MCF 10A (cell line): ENCODE measurements around the gene CTU2. TPM values are rescaled to one million over a fixed set of nuclear protein-coding genes. Genes with fewer than 3 reads are reported as not detected.

Experiments
- BruUV-seq: library from RNA; stranded (reverse); fragments of 400-500 nt; replicated peaks from 2 replicates; lab custom pipeline; 2021; lab: Mats Ljungman, UMichigan
- CTCF ChIA-PET: fragments of 300-600 bp; sonication (Branson Sonifier 250); formaldehyde crosslinking; extraction: SDS; loops from one replicate; lab custom pipeline; 2021; ENCODE audit warnings: antibody characterized with exemption, inconsistent platforms; lab: Yijun Ruan, JAX
- POLR2A ChIA-PET: fragments of 300-600, 350-650 bp; sonication (Branson Sonifier 250); formaldehyde crosslinking; extraction: SDS; loops from one replicate; lab custom pipeline; 2020; ENCODE audit warnings: antibody characterized with exemption, inconsistent platforms; lab: Yijun Ruan, JAX
- DNase-seq: peaks from one replicate; pipeline ENCODE4 v3.0.0-alpha.2; 2018; ENCODE audit not compliant: unreplicated experiment
- H3K27ac Mint-ChIP-seq: one replicate; pipeline ENCODE4 v1.8.0; 2022; ENCODE audit warnings: mild to moderate bottlenecking, low read depth, mixed read lengths; ENCODE audit not compliant: unreplicated experiment
- H3K27me3 Mint-ChIP-seq: one replicate; pipeline ENCODE4 v1.8.0; 2022; ENCODE audit warnings: mixed read lengths; ENCODE audit not compliant: insufficient read depth, unreplicated experiment
- H3K36me3 Mint-ChIP-seq: one replicate; pipeline ENCODE4 v1.8.0; 2022; ENCODE audit warnings: mild to moderate bottlenecking, moderate library complexity, mixed read lengths; ENCODE audit not compliant: insufficient read depth, unreplicated experiment
- H3K4me1 Mint-ChIP-seq: one replicate; pipeline ENCODE4 v1.8.0; 2022; ENCODE audit warnings: mixed read lengths; ENCODE audit not compliant: insufficient read depth, unreplicated experiment
- H3K4me3 Mint-ChIP-seq: one replicate; pipeline ENCODE4 v1.8.0; 2022; ENCODE audit warnings: mild to moderate bottlenecking, moderate library complexity, mixed read lengths; ENCODE audit not compliant: unreplicated experiment
- H3K9me3 Mint-ChIP-seq: one replicate; pipeline ENCODE4 v1.8.0; 2022; ENCODE audit warnings: mixed read lengths; ENCODE audit not compliant: unreplicated experiment
- intact Hi-C: fragments of 100-400 bp; cut with micrococcal nuclease; formaldehyde crosslinking; loops from 2 replicates; pipeline ENCODE4 v1.14.1; 2022
- total RNA-seq: library from RNA; stranded (reverse); gene quantifications from 2 replicates; pipeline ENCODE4 v1.2.3, GENCODE V29; 2022
- TF ChIP-seq, protein P1 (sequence below): fragments of 200-600 bp; IDR thresholded peaks from one replicate; pipeline ENCODE4 v1.8.0; 2022; ENCODE audit warnings: antibody characterized with exemption, mild to moderate bottlenecking; ENCODE audit not compliant: unreplicated experiment

Gene CTU2
- total RNA-seq, 1 experiment from 2014 or later, result 40.8 TPM

DNA sequence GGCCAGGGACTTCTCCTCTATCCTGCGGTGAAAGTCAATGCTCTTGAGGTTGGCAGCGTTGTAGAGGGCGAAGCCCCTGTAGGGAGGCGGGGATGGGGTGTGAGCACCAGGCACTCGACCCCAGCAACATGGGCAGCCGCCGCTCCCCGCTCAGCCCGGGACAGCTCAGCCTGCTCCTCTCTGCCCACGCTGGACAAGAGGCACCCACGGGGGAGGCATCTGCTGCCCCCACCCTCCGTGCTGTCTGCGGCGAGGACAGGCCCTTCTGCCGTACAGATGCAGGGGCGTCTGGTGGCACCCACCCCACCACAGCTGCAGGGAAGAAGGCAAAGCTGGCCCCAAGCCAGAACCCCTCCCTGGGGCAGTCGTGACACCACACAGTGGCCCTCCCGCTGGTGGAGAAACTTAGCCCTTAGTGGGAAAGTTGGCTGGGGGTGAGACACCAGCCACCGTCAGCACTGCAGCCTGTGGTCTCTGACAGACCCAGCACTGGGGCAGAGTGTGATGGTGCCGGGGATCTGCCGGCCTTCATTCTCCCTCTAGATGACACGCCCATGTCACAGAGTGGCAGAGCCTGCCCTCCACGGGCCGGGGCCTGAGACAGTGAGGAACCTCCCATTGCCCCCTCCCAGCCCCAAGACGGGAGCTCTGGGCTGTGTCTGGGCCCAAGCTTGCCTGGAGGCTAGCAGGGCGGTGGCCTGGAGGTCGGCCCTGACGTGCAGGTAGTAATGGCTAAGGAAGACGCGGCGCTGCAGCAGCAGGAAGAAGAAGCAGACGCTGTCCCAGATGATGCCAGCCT, 19.5 kb downstream of the CTU2 start:
- Mint-ChIP-seq H3K27ac (no peak overlapping the region), H3K36me3 (peaks cover 40% of the 10 kb centered on the region), H3K9me3 (no peaks in the 10 kb centered on the region), H3K27me3 (no peaks in the 10 kb centered on the region), H3K4me1 (no peaks in the 10 kb centered on the region), H3K4me3 (no peak overlapping the region)
- DNase-seq, result no peak
- CTCF ChIA-PET, result no interaction called here
- TF ChIP-seq, protein P1, sequence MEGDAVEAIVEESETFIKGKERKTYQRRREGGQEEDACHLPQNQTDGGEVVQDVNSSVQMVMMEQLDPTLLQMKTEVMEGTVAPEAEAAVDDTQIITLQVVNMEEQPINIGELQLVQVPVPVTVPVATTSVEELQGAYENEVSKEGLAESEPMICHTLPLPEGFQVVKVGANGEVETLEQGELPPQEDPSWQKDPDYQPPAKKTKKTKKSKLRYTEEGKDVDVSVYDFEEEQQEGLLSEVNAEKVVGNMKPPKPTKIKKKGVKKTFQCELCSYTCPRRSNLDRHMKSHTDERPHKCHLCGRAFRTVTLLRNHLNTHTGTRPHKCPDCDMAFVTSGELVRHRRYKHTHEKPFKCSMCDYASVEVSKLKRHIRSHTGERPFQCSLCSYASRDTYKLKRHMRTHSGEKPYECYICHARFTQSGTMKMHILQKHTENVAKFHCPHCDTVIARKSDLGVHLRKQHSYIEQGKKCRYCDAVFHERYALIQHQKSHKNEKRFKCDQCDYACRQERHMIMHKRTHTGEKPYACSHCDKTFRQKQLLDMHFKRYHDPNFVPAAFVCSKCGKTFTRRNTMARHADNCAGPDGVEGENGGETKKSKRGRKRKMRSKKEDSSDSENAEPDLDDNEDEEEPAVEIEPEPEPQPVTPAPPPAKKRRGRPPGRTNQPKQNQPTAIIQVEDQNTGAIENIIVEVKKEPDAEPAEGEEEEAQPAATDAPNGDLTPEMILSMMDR, result no peak
- POLR2A ChIA-PET, result no interaction called here
- no TSS peak for BruUV-seq
- intact Hi-C loops, result no loop called here

DNA sequence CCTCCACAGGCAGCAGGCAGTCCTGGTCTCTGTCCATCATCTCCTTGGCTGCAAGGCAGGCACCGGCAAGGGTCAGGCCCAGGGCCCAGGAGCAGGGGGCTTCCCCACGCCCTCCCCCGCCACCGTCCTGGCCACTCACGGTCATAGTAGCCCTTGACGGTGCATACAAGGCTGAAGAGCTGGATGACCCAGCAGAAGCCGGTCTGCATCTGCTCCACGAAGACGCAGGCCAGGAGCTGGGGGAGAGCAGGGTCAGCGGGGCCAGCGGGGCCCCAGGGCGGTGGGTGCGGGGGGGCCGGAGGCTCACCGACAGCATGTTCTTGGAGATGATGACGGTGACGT, 20.1 kb downstream of the CTU2 start:
- Mint-ChIP-seq H3K27ac (no peak overlapping the region), H3K27me3 (no peaks in the 10 kb centered on the region), H3K9me3 (no peaks in the 10 kb centered on the region), H3K4me3 (no peak overlapping the region), H3K36me3 (peaks cover 40% of the 10 kb centered on the region), H3K4me1 (no peaks in the 10 kb centered on the region)
- intact Hi-C loops, result no loop called here
- no TSS peak for BruUV-seq
- DNase-seq, result no peak
- POLR2A ChIA-PET, result no interaction called here
- TF ChIP-seq, protein P1, result no peak
- CTCF ChIA-PET, result no interaction called here

DNA sequence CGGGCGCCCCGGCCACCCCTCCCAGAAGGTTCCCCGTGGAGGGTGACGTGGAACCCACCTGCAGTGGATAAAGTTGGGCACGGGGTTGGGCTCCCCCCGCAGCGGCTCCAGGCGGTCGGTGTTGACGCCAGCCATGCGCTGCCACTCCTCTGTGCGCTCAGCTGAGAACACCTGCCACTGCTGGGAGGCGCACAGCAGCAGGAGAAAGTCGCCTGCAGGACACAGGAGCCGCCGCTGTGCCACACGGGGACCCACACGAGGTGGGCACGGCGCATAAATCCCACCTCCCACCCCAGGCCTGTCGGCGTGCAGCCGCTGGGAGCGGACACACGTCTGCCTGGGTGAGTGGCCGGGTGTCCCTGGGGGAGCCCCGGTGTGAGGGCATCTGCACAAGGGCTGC, 20.7 kb downstream of the CTU2 start:
- CTCF ChIA-PET, result no interaction called here
- Mint-ChIP-seq H3K27me3 (no peaks in the 10 kb centered on the region), H3K36me3 (peaks cover 37% of the 10 kb centered on the region), H3K4me3 (no peak overlapping the region), H3K4me1 (no peaks in the 10 kb centered on the region), H3K27ac (no peak overlapping the region), H3K9me3 (no peaks in the 10 kb centered on the region)
- POLR2A ChIA-PET, result no interaction called here
- intact Hi-C loops, result no loop called here
- DNase-seq, result no peak
- no TSS peak for BruUV-seq
- TF ChIP-seq, protein P1, result no peak

DNA sequence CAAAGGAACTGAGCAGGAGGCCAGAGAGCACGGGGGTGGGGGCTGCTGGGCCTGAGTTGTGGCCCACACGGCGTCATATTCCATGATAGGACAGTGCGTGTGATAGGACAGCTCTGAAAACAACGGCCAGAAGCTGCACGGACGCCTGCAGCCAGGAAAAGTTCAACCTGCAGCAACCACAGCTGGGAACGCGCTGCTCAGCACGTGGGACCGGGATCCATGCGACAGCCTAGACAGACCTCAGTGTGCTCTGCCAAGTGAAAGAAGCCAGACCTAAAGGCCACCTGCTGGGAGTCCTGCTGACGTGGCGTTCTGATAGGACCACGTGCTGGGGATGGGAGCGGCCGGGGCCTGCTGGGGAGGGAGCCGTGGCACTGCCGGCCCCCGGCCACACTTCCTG, 21.6 kb downstream of the CTU2 start:
- Mint-ChIP-seq H3K36me3 (peaks cover 35% of the 10 kb centered on the region), H3K4me3 (no peak overlapping the region), H3K27ac (no peak overlapping the region), H3K4me1 (no peaks in the 10 kb centered on the region), H3K9me3 (no peaks in the 10 kb centered on the region), H3K27me3 (no peaks in the 10 kb centered on the region)
- TF ChIP-seq, protein P1, result no peak
- POLR2A ChIA-PET, result no interaction called here
- BruUV-seq, result no TSS peak
- CTCF ChIA-PET, result no interaction called here
- DNase-seq, result no peak
- intact Hi-C loops, result no loop called here
